HepG2 (cell line): Measurements from ENCODE around the gene FAM174A. TPM values are rescaled to one million over a fixed set of nuclear protein-coding genes. Genes with fewer than 3 reads are reported as not detected.

Source experiments
- ATAC-seq: fragments of 200-7000 bp; cut with Tn5 transposase; 3 replicates; pipeline ENCODE4 v1.9.1; 2020; ENCODE audit warnings: mild to moderate bottlenecking, moderate library complexity
- BruUV-seq: library from RNA; stranded (reverse); fragments of 400-500 nt; replicated peaks from 2 replicates; lab custom pipeline; 2021; lab: Mats Ljungman, UMichigan
- CTCF ChIA-PET: fragments of 300-600 bp; formaldehyde crosslinking; extraction: SDS; loops from one replicate; lab custom pipeline; 2021; ENCODE audit warnings: low total read pairs, inconsistent platforms, low intra/inter-chr PET ratio; lab: Yijun Ruan, JAX
- POLR2A ChIA-PET: fragments of 350-600 bp; sonication (Branson Sonifier 250); formaldehyde crosslinking; loops from one replicate; lab custom pipeline; 2020; ENCODE audit warnings: antibody characterized with exemption, inconsistent platforms; lab: Yijun Ruan, JAX
- DNase-seq: peaks from one replicate; pipeline ENCODE4 v3.0.0-alpha.2; 2015; ENCODE audit warnings: low spot score
- FAIRE-seq: peaks from 3 replicates; lab custom pipeline; 2011; peaks lifted over from hg19 to GRCh38; lab: Jason Lieb, UNC
- H2AFZ ChIP-seq: one replicate; pipeline ENCODE4 v1.6.1; 2011; ENCODE audit warnings: low read length, inconsistent platforms
- H3K27ac ChIP-seq: fragments of 300-600 bp; 3 replicates; pipeline ENCODE4 v1.8.0; 2011; ENCODE audit warnings: mixed run types, mild to moderate bottlenecking, mixed read lengths, low read length, inconsistent platforms; ENCODE audit not compliant: insufficient read depth; ENCODE audit errors: extremely low read length
- H3K27me3 ChIP-seq, 2 experiments: fragments of 200-600 bp in 1 of 2; 2 replicates in 1 of 2; 3 replicates in 1 of 2; pipeline versions ENCODE4 v1.6.0 to v1.8.0; 2011; ENCODE audit warnings: low read length in 2 of 2, mild to moderate bottlenecking in 2 of 2, moderate library complexity in 2 of 2, inconsistent platforms in 1 of 2; ENCODE audit not compliant: insufficient read depth in 2 of 2, control insufficient read depth in 1 of 2
- H3K36me3 ChIP-seq, 2 experiments: fragments of 200-600 bp in 1 of 2; replicated peaks in 1 of 2; 2 replicates in 1 of 2; 3 replicates in 1 of 2; pipeline versions ENCODE4 v1.5.1 to v1.8.0; 2011; ENCODE audit warnings: low read length in 2 of 2, inconsistent platforms in 1 of 2; ENCODE audit not compliant: insufficient read depth in 2 of 2, control insufficient read depth in 1 of 2
- H3K4me1 ChIP-seq: 2 replicates; pipeline ENCODE4 v1.5.1; 2012; ENCODE audit warnings: low read length, inconsistent platforms; ENCODE audit not compliant: insufficient read depth
- H3K4me2 ChIP-seq: 2 replicates; pipeline ENCODE4 v1.6.0; 2011; ENCODE audit warnings: low read depth, low read length, inconsistent platforms
- H3K4me3 ChIP-seq, 3 experiments: fragments of 200-600 bp in 1 of 3; sonication (generic), shearing (Covaris generic) in 1 of 3; replicated peaks in 1 of 3; 2 replicates each; pipeline ENCODE4 v1.5.1; 2011 to 2016; ENCODE audit warnings: low read length in 3 of 3, inconsistent platforms in 2 of 3, low read depth in 2 of 3, mild to moderate bottlenecking in 2 of 3, control low read depth in 1 of 3, mixed read lengths in 1 of 3; ENCODE audit not compliant: insufficient read depth in 1 of 3
- H3K79me2 ChIP-seq: one replicate; pipeline ENCODE4 v1.6.1; 2011; ENCODE audit warnings: low read length, inconsistent platforms; ENCODE audit not compliant: insufficient read depth
- H3K9ac ChIP-seq: 2 replicates; pipeline ENCODE4 v1.6.0; 2011; ENCODE audit warnings: mild to moderate bottlenecking, low read depth, low read length, inconsistent platforms; ENCODE audit not compliant: insufficient read depth
- H3K9me3 ChIP-seq: 2 replicates; pipeline ENCODE4 v1.5.1; 2012; ENCODE audit warnings: mild to moderate bottlenecking, low read length
- H4K20me1 ChIP-seq: 2 replicates; pipeline ENCODE4 v1.6.0; 2011; ENCODE audit warnings: inconsistent platforms, mild to moderate bottlenecking, low read length, moderate library complexity; ENCODE audit not compliant: insufficient read depth
- ASH2L ChIP-seq: fragments of 300-600, 200-600 bp; sonication (generic); IDR thresholded peaks from 2 replicates; pipeline ENCODE4 v1.7.0; 2017; ENCODE audit warnings: low read depth, mild to moderate bottlenecking, moderate library complexity, mixed read lengths, low read length; ENCODE audit not compliant: insufficient read length
- BORCS8-MEF2B ChIP-seq: sonication (generic); formaldehyde crosslinking; IDR thresholded peaks from 2 replicates; pipeline ENCODE4 v1.8.0; 2022; ENCODE audit warnings: mild to moderate bottlenecking, missing genetic modification reagents
- CBFB ChIP-seq: sonication (generic); formaldehyde crosslinking; IDR thresholded peaks from 2 replicates; pipeline ENCODE4 v1.4.0; 2020; ENCODE audit warnings: missing genetic modification reagents
- CCDC6 ChIP-seq: sonication (generic); formaldehyde crosslinking; IDR thresholded peaks from 2 replicates; pipeline ENCODE4 v1.8.1; 2022; ENCODE audit warnings: mild to moderate bottlenecking, missing genetic modification reagents, moderate library complexity
- GFI1 ChIP-seq: sonication (generic); formaldehyde crosslinking; IDR thresholded peaks from 2 replicates; pipeline ENCODE4 v1.5.0; 2020; ENCODE audit warnings: missing genetic modification reagents, mild to moderate bottlenecking, borderline replicate concordance
- GPN1 ChIP-seq: sonication (generic); formaldehyde crosslinking; IDR thresholded peaks from 2 replicates; pipeline ENCODE4 v1.5.1; 2020; ENCODE audit warnings: missing genetic modification reagents, borderline replicate concordance
- ISX ChIP-seq: sonication (generic); formaldehyde crosslinking; conservative IDR thresholded peaks from 2 replicates; pipeline ENCODE4 v1.5.0; 2020; ENCODE audit warnings: missing genetic modification reagents
- MED13 ChIP-seq: sonication (generic); formaldehyde crosslinking; IDR thresholded peaks from 2 replicates; pipeline ENCODE4 v1.5.0; 2020; ENCODE audit warnings: missing genetic modification reagents
- MTF1 ChIP-seq: sonication (generic); formaldehyde crosslinking; IDR thresholded peaks from 2 replicates; pipeline ENCODE4 v1.5.0; 2020; ENCODE audit warnings: missing genetic modification reagents
- NR3C1 ChIP-seq: sonication (generic); formaldehyde crosslinking; IDR thresholded peaks from 2 replicates; pipeline ENCODE4 v1.4.0; 2020; ENCODE audit warnings: missing genetic modification reagents
- PHF20 ChIP-seq: sonication (generic); formaldehyde crosslinking; IDR thresholded peaks from 2 replicates; pipeline ENCODE4 v1.5.0; 2020; ENCODE audit warnings: mild to moderate bottlenecking, missing genetic modification reagents
- SALL1 ChIP-seq: sonication (generic); formaldehyde crosslinking; IDR thresholded peaks from 2 replicates; pipeline ENCODE4 v1.8.0; 2022; ENCODE audit warnings: mild to moderate bottlenecking, missing genetic modification reagents
- XRCC5 ChIP-seq: fragments of 200-400 bp; formaldehyde crosslinking; optimal IDR thresholded peaks from 2 replicates; pipeline ENCODE3; 2017; ENCODE audit warnings: mild to moderate bottlenecking, low read length
- ZNF180 ChIP-seq: sonication (generic); formaldehyde crosslinking; IDR thresholded peaks from 2 replicates; pipeline ENCODE4 v1.4.0; 2020; ENCODE audit warnings: low read depth, missing genetic modification reagents, borderline replicate concordance
- ZNF263 ChIP-seq: sonication (generic); formaldehyde crosslinking; IDR thresholded peaks from 2 replicates; pipeline ENCODE4 v1.4.0; 2020; ENCODE audit warnings: missing genetic modification reagents
- ZNF343 ChIP-seq: sonication (generic); formaldehyde crosslinking; IDR thresholded peaks from 2 replicates; pipeline ENCODE4 v1.4.0; 2020; ENCODE audit warnings: mild to moderate bottlenecking, missing genetic modification reagents
- WGBS: methylation state at CpG from one replicate; pipeline ENCODE4 v1.1.6; 2017; ENCODE audit warnings: low lambda C conversion rate; 5-methylcytosine and 5-hydroxymethylcytosine counted together
- in situ Hi-C: cut with HindIII; loops from 2 replicates; pipeline ENCODE4 v1.10.0; 2017; ENCODE audit warnings: low pct_unique_long_range_greater_than_20kb; ENCODE audit not compliant: extremely low pct_ligation_motif_present
- intact Hi-C: fragments of 100-400 bp; cut with micrococcal nuclease; formaldehyde crosslinking; loops from one replicate; pipeline ENCODE4 v1.10.0; 2022; ENCODE audit not compliant: unreplicated experiment
- polyA plus RNA-seq, 8 experiments: library from polyadenylated mRNA; depleted of rRNA in 3 of 8; stranded (reverse) in 7 of 8; unstranded in 1 of 8; fragments of >200 nt; fragmentation: Illumina TruSeq in 4 of 8; extraction: Trizol in 4 of 8; gene quantifications; 2 replicates each; pipeline versions ENCODE4 v1.2.1 to v1.2.3, GENCODE V29; 2011 to 2016; ENCODE audit warnings: low read depth in 4 of 8, missing spikeins in 1 of 8, mixed read lengths in 1 of 8; ENCODE audit not compliant: insufficient read depth in 1 of 8
- total RNA-seq, 5 experiments: library from RNA; depleted of rRNA; stranded (reverse); fragments of >200 nt; fragmentation: Illumina TruSeq; extraction: Trizol; gene quantifications; 2 replicates each; pipeline ENCODE4 v1.2.3, GENCODE V29; 2016; ENCODE audit warnings: low read depth in 1 of 5
- TF ChIP-seq, protein P1 (sequence below): sonication (generic); formaldehyde crosslinking; IDR thresholded peaks from 2 replicates; pipeline ENCODE4 v1.4.0; 2020; ENCODE audit warnings: low read depth, mild to moderate bottlenecking, missing genetic modification reagents
- TF ChIP-seq, protein P2 (sequence below): IDR thresholded peaks from 2 replicates; pipeline ENCODE4 v1.6.1; 2012; ENCODE audit warnings: low read depth, low read length, improper control_type of control experiment
- TF ChIP-seq, protein P3 (sequence below): IDR thresholded peaks from 2 replicates; pipeline ENCODE4 v1.6.1; 2016; ENCODE audit warnings: low read depth, borderline replicate concordance

The FAM174A gene
- total and polyA plus RNA-seq, 2 of the 13 experiments (the other 11 are each of a cell fraction or from before 2014, with no cell fraction given): 6.8 to 7.8 TPM

DNA sequence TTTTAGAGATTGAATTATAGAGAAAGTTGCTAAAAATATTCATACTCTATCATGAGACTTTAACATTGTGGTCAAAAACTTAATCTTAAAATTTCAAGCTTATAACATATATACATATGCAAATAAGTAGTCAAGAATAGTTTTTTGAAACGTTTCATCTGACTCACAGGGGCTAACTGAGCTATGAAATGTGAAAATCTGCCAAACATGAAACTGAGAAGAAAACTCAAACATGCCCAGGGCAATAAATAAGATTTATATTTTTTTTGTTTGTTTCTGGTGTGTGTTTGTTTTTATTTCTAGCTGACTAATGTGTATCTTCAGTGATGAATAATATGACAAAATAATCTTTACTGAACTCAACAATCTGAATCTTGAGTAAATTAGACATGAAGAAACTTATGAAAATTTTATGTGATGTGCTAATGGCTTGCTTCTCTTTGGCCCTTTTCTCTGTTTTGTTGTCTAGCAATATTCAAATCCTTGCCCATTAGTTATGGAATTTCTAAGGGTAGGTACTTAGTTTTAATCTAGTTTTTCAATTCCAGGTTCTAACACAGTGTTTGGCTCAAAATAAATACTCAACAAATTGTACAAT lies 99.9 kb downstream of the FAM174A start:
- Histone ChIP-seq H3K9me3 (no peaks in the 10 kb centered on the region), H2AFZ (no peak overlapping the region), H3K27ac (no peak overlapping the region), H3K4me1 (no peaks in the 10 kb centered on the region), H3K4me2 (no peak overlapping the region), H3K79me2 (no peaks in the 10 kb centered on the region), H3K9ac (no peak overlapping the region), H3K4me3 (no peak overlapping the region), H4K20me1 (no peaks in the 10 kb centered on the region), H3K36me3 (no peaks in the 10 kb centered on the region), H3K27me3 (no peaks in the 10 kb centered on the region; a peak in 1 of 5 replicates)
- POLR2A ChIA-PET: no interaction called here
- intact Hi-C loops (no loop called here), in situ Hi-C loops (no loop called here)
- 0% methylated on average over 1 of the region's 1 CpG for WGBS
- no peak for DNase-seq
- CTCF ChIA-PET: no interaction called here
- no peak for FAIRE-seq
- BruUV-seq: no TSS peak
- TF ChIP-seq GFI1 (CRISPR knock-in tag): no peak
- TF ChIP-seq ZNF180 (CRISPR knock-in tag): no peak
- no peak for TF ChIP-seq SALL1 (CRISPR knock-in tag)
- TF ChIP-seq, protein P1, sequence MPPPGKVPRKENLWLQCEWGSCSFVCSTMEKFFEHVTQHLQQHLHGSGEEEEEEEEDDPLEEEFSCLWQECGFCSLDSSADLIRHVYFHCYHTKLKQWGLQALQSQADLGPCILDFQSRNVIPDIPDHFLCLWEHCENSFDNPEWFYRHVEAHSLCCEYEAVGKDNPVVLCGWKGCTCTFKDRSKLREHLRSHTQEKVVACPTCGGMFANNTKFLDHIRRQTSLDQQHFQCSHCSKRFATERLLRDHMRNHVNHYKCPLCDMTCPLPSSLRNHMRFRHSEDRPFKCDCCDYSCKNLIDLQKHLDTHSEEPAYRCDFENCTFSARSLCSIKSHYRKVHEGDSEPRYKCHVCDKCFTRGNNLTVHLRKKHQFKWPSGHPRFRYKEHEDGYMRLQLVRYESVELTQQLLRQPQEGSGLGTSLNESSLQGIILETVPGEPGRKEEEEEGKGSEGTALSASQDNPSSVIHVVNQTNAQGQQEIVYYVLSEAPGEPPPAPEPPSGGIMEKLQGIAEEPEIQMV (CRISPR knock-in tag): no peak
- no peak for TF ChIP-seq CBFB (CRISPR knock-in tag)
- TF ChIP-seq NR3C1 (CRISPR knock-in tag): no peak
- TF ChIP-seq CCDC6 (CRISPR knock-in tag): no peak
- TF ChIP-seq ISX (CRISPR knock-in tag): no peak
- TF ChIP-seq ZNF343 (CRISPR knock-in tag): no peak
- TF ChIP-seq, protein P2, sequence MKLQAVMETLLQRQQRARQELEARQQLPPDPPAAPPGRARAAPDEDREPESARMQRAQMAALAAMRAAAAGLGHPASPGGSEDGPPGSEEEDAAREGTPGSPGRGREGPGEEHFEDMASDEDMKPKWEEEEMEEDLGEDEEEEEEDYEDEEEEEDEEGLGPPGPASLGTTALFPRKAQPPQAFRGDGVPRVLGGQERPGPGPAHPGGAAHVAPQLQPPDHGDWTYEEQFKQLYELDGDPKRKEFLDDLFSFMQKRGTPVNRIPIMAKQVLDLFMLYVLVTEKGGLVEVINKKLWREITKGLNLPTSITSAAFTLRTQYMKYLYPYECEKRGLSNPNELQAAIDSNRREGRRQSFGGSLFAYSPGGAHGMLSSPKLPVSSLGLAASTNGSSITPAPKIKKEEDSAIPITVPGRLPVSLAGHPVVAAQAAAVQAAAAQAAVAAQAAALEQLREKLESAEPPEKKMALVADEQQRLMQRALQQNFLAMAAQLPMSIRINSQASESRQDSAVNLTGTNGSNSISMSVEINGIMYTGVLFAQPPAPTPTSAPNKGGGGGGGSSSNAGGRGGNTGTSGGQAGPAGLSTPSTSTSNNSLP: no peak
- TF ChIP-seq MED13 (CRISPR knock-in tag): no peak
- no peak for TF ChIP-seq XRCC5
- no peak for TF ChIP-seq ZNF263
- TF ChIP-seq PHF20: no peak
- TF ChIP-seq GPN1 (CRISPR knock-in tag): no peak
- no peak for TF ChIP-seq BORCS8-MEF2B
- TF ChIP-seq, protein P3, sequence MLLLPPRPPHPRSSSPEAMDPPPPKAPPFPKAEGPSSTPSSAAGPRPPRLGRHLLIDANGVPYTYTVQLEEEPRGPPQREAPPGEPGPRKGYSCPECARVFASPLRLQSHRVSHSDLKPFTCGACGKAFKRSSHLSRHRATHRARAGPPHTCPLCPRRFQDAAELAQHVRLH: no peak
- no peak for TF ChIP-seq MTF1 (CRISPR knock-in tag)
- TF ChIP-seq ASH2L: no peak
- no peak for ATAC-seq
